Heart left ventricle (tissue), 16 donors: Measurements from ENCODE around the gene HSPA12A. TPM values are rescaled to one million over a fixed set of nuclear protein-coding genes. Genes with fewer than 3 reads are reported as not detected.
"Not testable (repeated sequence)": the region's sequence is repeated elsewhere in the genome, so short reads cannot be mapped to it uniquely, and the experiment has no call there.

Source experiments
- ATAC-seq, 4 donors: fragments of 200-7000 bp; cut with Tn5 transposase; one replicate each; pipeline ENCODE4 v1.9.1; 2020 to 2022; ENCODE audit warnings: moderate library complexity in 4 of 4, mild to moderate bottlenecking in 3 of 4, moderate number of reproducible peaks in 1 of 4
- DNase-seq, 5 donors: peaks; one replicate each; pipeline ENCODE4 v3.0.0-alpha.2; 2020
- H3K27ac ChIP-seq, 12 donors: fragments of 200-600 bp; sonication (generic) in 4 of 12; one replicate each; pipeline versions ENCODE4 v1.5.0 to v1.8.0; 2016 to 2022; ENCODE audit warnings: mild to moderate bottlenecking in 2 of 12
- H3K27me3 ChIP-seq, 9 donors: fragments of 200-600 bp; sonication (generic) in 2 of 9; one replicate each; pipeline versions ENCODE4 v1.5.1 to v1.8.0; 2016 to 2022; ENCODE audit warnings: mild to moderate bottlenecking in 3 of 9
- H3K36me3 ChIP-seq, 9 donors: fragments of 200-600 bp; sonication (generic) in 2 of 9; one replicate each; pipeline versions ENCODE4 v1.5.0 to v1.8.0; 2018 to 2022; ENCODE audit warnings: mild to moderate bottlenecking in 2 of 9
- H3K4me1 ChIP-seq, 12 donors: fragments of 200-600 bp; sonication (generic) in 4 of 12; one replicate each; pipeline versions ENCODE4 v1.5.0 to v1.8.0; 2016 to 2022; ENCODE audit warnings: mild to moderate bottlenecking in 3 of 12
- H3K4me3 ChIP-seq, 12 donors: fragments of 200-600 bp; sonication (generic) in 4 of 12; one replicate each; pipeline versions ENCODE4 v1.5.0 to v1.8.0; 2017 to 2022; ENCODE audit warnings: mild to moderate bottlenecking in 9 of 12, moderate library complexity in 4 of 12
- H3K9me3 ChIP-seq, 12 donors: fragments of 200-600 bp; sonication (generic) in 4 of 12; one replicate each; pipeline versions ENCODE4 v1.5.0 to v1.8.0; 2016 to 2022; ENCODE audit warnings: mild to moderate bottlenecking in 1 of 12
- CTCF ChIP-seq, 12 donors: fragments of 200-600 bp; sonication (generic) in 4 of 12; IDR thresholded peaks; one replicate each; pipeline versions ENCODE4 v1.5.0 to v1.8.0; 2018 to 2022; ENCODE audit warnings: antibody characterized with exemption in 12 of 12, mild to moderate bottlenecking in 5 of 12
- POLR2A ChIP-seq, 2 donors: fragments of 450-650 bp; IDR thresholded peaks; one replicate each; pipeline ENCODE4 v1.6.1; 2017; ENCODE audit warnings: antibody characterized with exemption in 2 of 2, mild to moderate bottlenecking in 2 of 2, moderate library complexity in 2 of 2
- WGBS, 4 donors: extraction: QIAGEN DNeasy Blood & Tissue Kit in 2 of 4; methylation state at CpG; one replicate each; pipeline versions ENCODE4 v1.1.5 to v1.1.7; 2013 to 2018; 5-methylcytosine and 5-hydroxymethylcytosine counted together
- intact Hi-C, 10 donors: fragments of 100-400 bp; cut with DNase I; formaldehyde crosslinking; loops; one replicate each; pipeline versions ENCODE4 v1.11.1 to v1.14.2; 2022
- polyA plus RNA-seq, 2 donors: library from polyadenylated mRNA; stranded (reverse); fragments of 200-250 nt; gene quantifications; one replicate each; pipeline ENCODE4 v1.2.3, GENCODE V29; 2013
- total RNA-seq, 9 donors: library from RNA; depleted of rRNA in 2 of 9; stranded (reverse); fragments of >200 nt in 2 of 9; fragmentation: NEBNext Ultra II Directional in 3 of 9; extraction: Animal tissue kit (Norgen Biotek cat#: 25700) in 3 of 9; gene quantifications; one replicate each; pipeline versions ENCODE4 v1.1.0 to v1.2.4, GENCODE V29; 2016 to 2023
- donor health status: ischemic (EF 13 %, LVEDD 7.1; RV severe dilation, severe dysfunction).
- donor health status: healthy with polysubstance abuse.
- donor health status: DM: no; HTN: yes; CAD: no.
- donor health status: DM: no; HTN: no; CAD: no.
- donor health status: ischemic (EF 25% LVEDD 6.9; RV normal size, moderate dysfunction).
- donor health status: ischemic (EF 25% LVEDD 5.7; RV mildly dilated, moderate dysfunction).
- donor health status: healthy.
- donor health status: DM: yes; HTN: yes; CAD: no.
- donor health status: ischemic (EF 35%, LVEDD 5.7; RV mildly dilated, moderate dysfunction).
- donor health status: nonischemic (EF 11% LVEDD 7.7; RV severe dilation, severe dysfunction).
- donor health status: DM: yes; HTN: yes; CAD: no.
- donor health status: PGD.
- donor health status: ischemic (EF 29% LVEDD 5.4; RV normal size, mild dysfunction).
- donor health status: nonischemic (EF 23%, LVEDD 6.1; RV moderate dilation, normal function).

The HSPA12A gene
- total and polyA plus RNA-seq, 11 donors, result 4.7 to 17.0 (median 13.5) TPM

GRCh38 chr10:116713846-116714245, 28.5 kb downstream of the HSPA12A start:
- no peak for TF ChIP-seq CTCF (IDR thresholded peaks at IDR 0.05)
- TF ChIP-seq POLR2A (IDR thresholded peaks at IDR 0.05), result no peak
- Histone ChIP-seq H3K36me3 (no peaks in the 10 kb centered on the region), H3K4me1 (peaks cover 0 to 23% (median 9%) of the 10 kb centered on the region in 12 donors), H3K27me3 (no peaks in the 10 kb centered on the region), H3K9me3 (no peaks in the 10 kb centered on the region), H3K4me3 (no peak overlapping the region), H3K27ac (no peak overlapping the region)
- intact Hi-C loops, result no loop called here
- WGBS, 4 donors, result 34 to 88% (median 57%) methylated on average over 1 of the region's 1 CpG
- DNase-seq (no peak), ATAC-seq (no peak)

- peaks cover 0 to 30% (median 10%) of the 10 kb centered on the region in 12 donors for H3K4me1 ChIP-seq
- 81 to 92% (median 87%) methylated on average over 2 of the region's 2 CpGs for WGBS, 4 donors
- H3K9me3 ChIP-seq, result no peaks in the 10 kb centered on the region
- no peak overlapping the region for H3K4me3 ChIP-seq
- no peaks in the 10 kb centered on the region for H3K27me3 ChIP-seq
- DNase-seq (no peak), ATAC-seq (no peak)
- H3K27ac ChIP-seq, result no peak overlapping the region
- TF ChIP-seq POLR2A (IDR thresholded peaks at IDR 0.05) (no peak), CTCF (IDR thresholded peaks at IDR 0.05) (no peak)
- no peaks in the 10 kb centered on the region for H3K36me3 ChIP-seq
- intact Hi-C loops, result no loop called here
These were observed 29.3 kb downstream of the HSPA12A start for GRCh38 chr10:116712989-116713543.

GRCh38 chr10:116712519-116712918, 29.8 kb downstream of the HSPA12A start:
- Histone ChIP-seq H3K27ac (no peak overlapping the region), H3K36me3 (no peaks in the 10 kb centered on the region), H3K4me1 (peaks cover 0 to 36% (median 12%) of the 10 kb centered on the region in 12 donors), H3K9me3 (no peaks in the 10 kb centered on the region), H3K4me3 (no peak overlapping the region), H3K27me3 (no peaks in the 10 kb centered on the region)
- ATAC-seq, result no peak
- WGBS, 4 donors, result 73 to 82% (median 77%) methylated on average over 3 of the region's 3 CpGs
- TF ChIP-seq POLR2A (IDR thresholded peaks at IDR 0.05) (no peak), CTCF (IDR thresholded peaks at IDR 0.05) (no peak)
- no peak for DNase-seq
- intact Hi-C loops, result no loop called here

GRCh38 chr10:116711803-116712202, 30.6 kb downstream of the HSPA12A start:
- DNase-seq, ATAC-seq, H3K27me3 ChIP-seq, H3K36me3 ChIP-seq, H3K27ac ChIP-seq, intact Hi-C loops, H3K4me3 ChIP-seq, H3K9me3 ChIP-seq: not testable (repeated sequence)
- H3K4me1 ChIP-seq, result peaks cover 0 to 34% (median 11%) of the 10 kb centered on the region in 12 donors
- 84 to 95% (median 93%) methylated on average over 10 of the region's 10 CpGs for WGBS, 4 donors

GRCh38 chr10:116710076-116710475, 32.3 kb downstream of the HSPA12A start:
- no peak for TF ChIP-seq CTCF (IDR thresholded peaks at IDR 0.05)
- no peak for TF ChIP-seq POLR2A (IDR thresholded peaks at IDR 0.05)
- Histone ChIP-seq H3K4me3 (no peak overlapping the region), H3K36me3 (no peaks in the 10 kb centered on the region), H3K27me3 (no peaks in the 10 kb centered on the region), H3K27ac (no peak overlapping the region), H3K4me1 (peaks cover 0 to 19% (median 6%) of the 10 kb centered on the region in 12 donors), H3K9me3 (no peaks in the 10 kb centered on the region)
- WGBS, 4 donors, result 89 to 97% (median 94%) methylated on average over 4 of the region's 4 CpGs
- no peak for ATAC-seq
- intact Hi-C loops, result no loop called here
- DNase-seq, result no peak
